ENCODE data around the gene ABCG1. TPM values are rescaled to one million over a fixed set of nuclear protein-coding genes. Genes with fewer than 3 reads are reported as not detected.

The ABCG1 gene
- total RNA-seq, 1 experiment from 2014 or later: 20.3 TPM

DNA sequence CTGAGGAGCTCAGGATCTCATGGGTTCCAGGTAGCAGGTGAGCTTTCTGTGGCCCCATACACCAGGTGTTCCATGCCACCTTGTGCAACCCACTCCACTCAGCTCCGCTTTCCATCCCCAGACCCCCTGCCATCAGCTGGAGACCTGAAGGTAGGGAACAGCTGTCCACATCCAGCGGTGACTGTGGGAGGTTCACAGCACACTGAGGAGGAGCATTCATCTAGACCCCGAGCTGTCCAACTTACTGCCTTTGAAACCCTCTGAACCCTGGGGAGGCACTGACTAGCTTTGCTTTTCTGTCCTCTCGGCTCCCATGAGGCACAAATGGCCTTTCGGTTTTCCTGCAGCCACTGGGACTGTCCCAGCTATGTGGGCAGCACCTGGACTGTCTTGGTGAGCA is 27.9 kb upstream of the ABCG1 start:
- DNase-seq (ENCODE audit: extremely low read depth, low read depth): no peak

DNA sequence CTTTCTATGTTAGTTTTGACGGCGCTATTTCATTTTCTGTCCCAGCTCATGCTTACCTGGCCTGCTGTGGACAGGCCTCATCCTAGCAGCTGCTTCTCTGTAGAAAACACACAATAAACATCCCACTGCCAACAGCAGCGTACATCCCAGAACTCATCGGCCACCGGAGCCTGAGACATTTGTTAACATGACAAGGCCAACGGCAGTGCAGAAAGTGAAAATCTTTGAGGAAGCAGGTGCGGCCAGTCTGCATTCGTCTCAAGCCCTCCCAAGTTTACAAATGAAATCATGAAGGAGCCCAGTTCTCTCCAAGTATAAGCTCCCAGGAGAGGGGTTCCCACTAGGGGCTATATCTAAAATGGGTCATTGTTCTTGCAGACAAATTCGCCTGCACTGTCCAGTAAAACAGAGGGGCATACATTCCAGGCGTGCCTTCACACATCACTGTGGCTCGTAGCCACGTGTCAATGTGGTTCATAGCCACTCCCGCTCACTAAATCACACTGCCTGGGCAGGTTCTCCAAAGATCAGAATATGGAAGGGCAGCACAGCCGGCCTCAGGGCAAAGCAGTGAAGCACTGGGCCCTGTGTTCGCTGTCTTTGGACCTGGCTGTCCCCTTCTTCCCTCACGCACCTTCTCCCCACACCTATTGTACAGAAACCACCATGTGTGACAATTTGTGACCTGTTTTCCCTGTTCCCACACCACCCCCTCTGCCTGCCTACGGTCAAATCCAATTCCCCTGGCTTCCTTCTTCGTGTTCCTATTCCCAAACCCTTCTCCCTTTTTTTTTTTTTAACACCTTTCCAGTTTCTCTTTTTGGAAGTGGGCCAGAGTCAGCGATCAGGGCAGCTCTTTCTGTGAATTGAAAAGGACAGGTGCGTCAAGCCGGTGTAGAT is 27.0 kb upstream of the ABCG1 start:
- DNase-seq (ENCODE audit: extremely low read depth, low read depth): no peak

GRCh38 chr21:42193131-42193671 is 25.7 kb upstream of the ABCG1 start:
- DNase-seq (ENCODE audit: extremely low read depth, low read depth): no peak

DNA sequence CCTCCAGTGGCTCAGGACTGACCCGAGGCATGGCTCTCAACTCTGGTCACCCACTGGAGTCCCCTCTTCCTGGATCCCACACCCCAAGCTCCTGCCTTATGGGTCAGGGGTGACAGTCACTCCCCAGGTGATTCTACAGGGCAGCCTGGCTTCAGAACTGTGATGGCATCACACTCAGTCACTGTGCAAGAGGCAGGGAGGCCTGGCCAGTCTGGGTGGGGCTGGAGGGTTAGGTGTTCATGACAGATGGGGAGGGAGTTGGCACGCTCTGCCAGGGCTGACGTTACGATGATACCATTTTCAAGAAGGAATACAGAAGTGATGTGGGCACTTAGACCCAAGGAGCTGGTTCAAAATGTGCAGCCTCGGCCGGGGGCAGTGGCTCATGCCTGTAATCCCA is 25.2 kb upstream of the ABCG1 start:
- DNase-seq (ENCODE audit: extremely low read depth, low read depth): no peak

GRCh38 chr21:42194863-42195262 is 24.1 kb upstream of the ABCG1 start:
- DNase-seq (ENCODE audit: extremely low read depth, low read depth): no peak

- no peak for DNase-seq (ENCODE audit: extremely low read depth, low read depth)
Observed at GRCh38 chr21:42195378-42196031, 23.4 kb upstream of the ABCG1 start.

- DNase-seq (ENCODE audit: extremely low read depth, low read depth): peak; percentile 67
Observed at GRCh38 chr21:42198929-42199867, 19.7 kb upstream of the ABCG1 start.

GRCh38 chr21:42199868-42200463 is 19.0 kb upstream of the ABCG1 start:
- no peak for DNase-seq (ENCODE audit: extremely low read depth, low read depth)

- no peak for DNase-seq (ENCODE audit: extremely low read depth, low read depth)
Observed at GRCh38 chr21:42200906-42201614, 17.9 kb upstream of the ABCG1 start.

DNA sequence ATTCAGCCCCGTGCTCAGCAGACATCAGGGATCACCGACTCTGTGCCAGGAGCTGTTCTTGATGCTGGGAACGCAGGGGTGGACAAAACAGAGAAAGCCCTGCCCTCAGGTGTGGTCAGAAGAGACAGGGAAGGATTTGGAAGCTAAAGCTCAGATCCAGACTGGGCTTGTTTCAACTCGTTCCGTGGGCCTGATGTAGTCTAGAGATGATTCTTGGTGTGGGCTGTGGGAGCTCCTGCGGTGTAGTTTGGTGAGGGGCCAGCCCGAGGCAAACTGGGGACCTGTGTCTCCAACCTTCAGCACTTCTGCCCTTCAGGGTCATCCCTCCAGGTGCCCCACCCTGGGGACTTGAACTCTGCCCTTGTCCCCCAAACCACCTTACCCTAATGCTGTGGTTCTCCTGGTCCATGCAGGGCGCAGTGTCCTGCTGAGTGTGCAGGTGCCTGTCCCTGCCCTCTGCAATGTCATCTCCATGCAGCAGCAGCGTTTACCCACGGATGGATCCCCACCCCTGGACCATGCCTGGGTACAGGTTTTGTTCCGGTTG is 17.3 kb upstream of the ABCG1 start:
- DNase-seq (ENCODE audit: extremely low read depth, low read depth): no peak

DNA sequence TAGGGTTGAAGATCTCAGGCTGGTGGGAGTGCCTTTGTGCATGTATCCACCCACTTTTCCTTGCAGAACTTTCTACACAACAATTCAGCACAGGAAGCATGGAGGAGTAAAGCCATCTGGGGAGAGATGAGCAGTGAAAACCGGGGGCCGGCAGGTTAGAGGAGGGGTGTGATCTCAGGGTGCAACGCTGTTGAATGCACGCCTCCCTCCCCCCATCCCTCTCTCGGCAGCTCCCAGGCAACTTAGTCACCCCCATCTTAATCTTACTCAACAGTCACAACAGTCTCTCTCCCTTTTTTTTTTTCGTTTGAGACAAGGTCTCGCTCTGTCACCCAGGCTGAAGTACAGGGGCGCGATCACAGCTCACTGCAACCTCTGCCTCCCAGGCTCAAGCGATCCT is 16.6 kb upstream of the ABCG1 start:
- no peak for DNase-seq (ENCODE audit: extremely low read depth, low read depth)

DNA sequence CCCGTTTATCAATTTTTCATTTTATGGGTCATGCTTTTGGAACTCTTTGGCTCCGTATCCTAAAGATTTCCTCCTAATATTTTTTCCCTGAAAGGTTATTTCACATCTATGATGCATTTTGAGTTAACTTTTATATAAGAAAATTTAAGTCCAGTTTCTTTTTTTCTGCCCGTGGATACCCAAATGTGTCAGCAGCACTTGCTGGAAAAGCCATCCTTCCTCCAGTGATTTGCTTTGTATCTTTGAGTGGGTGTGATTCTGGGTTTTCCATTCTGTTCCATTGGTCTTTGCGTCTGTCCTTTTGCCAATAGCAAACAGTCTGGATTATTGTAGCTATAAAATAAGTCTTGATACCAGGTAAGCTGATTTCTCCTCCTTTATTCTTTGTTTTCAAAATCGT is 15.6 kb upstream of the ABCG1 start:
- DNase-seq (ENCODE audit: extremely low read depth, low read depth): no peak

GRCh38 chr21:42203936-42204335 is 15.0 kb upstream of the ABCG1 start:
- DNase-seq (ENCODE audit: extremely low read depth, low read depth): no peak

- no peak for DNase-seq (ENCODE audit: extremely low read depth, low read depth)
Observed at GRCh38 chr21:42207426-42207825, 11.5 kb upstream of the ABCG1 start.

- no peak for DNase-seq (ENCODE audit: extremely low read depth, low read depth)
Observed at GRCh38 chr21:42208036-42208435, 10.9 kb upstream of the ABCG1 start.

DNA sequence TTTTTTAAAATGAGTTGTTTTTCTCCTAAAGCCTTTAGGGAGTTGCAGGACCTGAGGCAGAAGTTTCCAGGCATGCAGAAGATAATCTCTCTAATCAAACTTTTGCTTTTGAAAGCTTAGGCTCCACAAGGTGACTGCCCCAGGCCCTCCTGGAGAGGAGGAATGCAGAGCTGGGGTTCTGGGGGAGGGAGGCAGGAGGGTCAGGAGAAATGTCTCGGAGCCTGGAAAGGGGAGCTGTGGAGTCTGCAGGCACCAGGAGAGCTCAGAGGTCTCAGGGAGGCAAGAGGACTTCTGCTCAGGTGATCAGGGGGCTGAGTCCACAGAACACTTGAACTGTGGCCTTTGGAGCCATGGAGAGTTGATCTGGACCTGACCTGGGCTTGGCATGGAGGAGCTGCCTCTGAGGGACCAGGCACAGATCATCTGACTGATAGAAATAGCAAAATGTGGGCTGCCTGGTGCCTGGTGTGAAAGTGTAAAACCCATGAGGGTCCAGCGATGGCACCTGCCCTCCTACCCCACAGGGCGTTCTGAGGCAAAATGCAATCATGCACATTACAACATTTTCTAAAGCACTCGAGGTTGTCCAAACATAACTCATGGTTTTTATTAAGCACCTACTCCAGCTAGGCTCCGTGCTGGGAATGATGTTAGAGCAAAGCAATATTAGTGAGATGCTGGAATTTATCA is 10.0 kb upstream of the ABCG1 start:
- no peak for DNase-seq (ENCODE audit: extremely low read depth, low read depth)

- peak; percentile 38 for DNase-seq (ENCODE audit: extremely low read depth, low read depth)
Observed at GRCh38 chr21:42209801-42210479, 9.0 kb upstream of the ABCG1 start.

- DNase-seq (ENCODE audit: extremely low read depth, low read depth): no peak
Observed at GRCh38 chr21:42212266-42212665, 6.7 kb upstream of the ABCG1 start.

Data from NCI-H460 (cell line).